Fibroblast of lung (primary cell): ENCODE results near the gene CMA1. TPM values are rescaled to one million over a fixed set of nuclear protein-coding genes. Genes with fewer than 3 reads are reported as not detected.
"Not testable (repeated sequence)": the region's sequence is repeated elsewhere in the genome, so short reads cannot be mapped to it uniquely, and the experiment has no call there.

ENCODE experiments used
- DNase-seq, 2 donors: peaks; one replicate each; pipeline versions ENCODE4 v3.0.0 to v3.0.0-alpha.2; 2010; ENCODE audit warnings: low read depth in 2 of 2
- H2AFZ ChIP-seq: 2 replicates; pipeline ENCODE4 v1.5.1; 2012; ENCODE audit warnings: low read length, control low read depth, inconsistent platforms
- H3K27ac ChIP-seq: 2 replicates; pipeline ENCODE4 v1.5.1; 2011; ENCODE audit warnings: low read length, control low read depth; ENCODE audit not compliant: insufficient read depth
- H3K27me3 ChIP-seq: 2 replicates; pipeline ENCODE4 v1.5.1; 2011; ENCODE audit warnings: mild to moderate bottlenecking, low read length; ENCODE audit not compliant: control insufficient read depth, insufficient read depth
- H3K36me3 ChIP-seq: 2 replicates; pipeline ENCODE4 v1.5.1; 2011; ENCODE audit warnings: low read length; ENCODE audit not compliant: control insufficient read depth, insufficient read depth
- H3K4me1 ChIP-seq: 2 replicates; pipeline ENCODE4 v1.5.1; 2011; ENCODE audit warnings: low read length; ENCODE audit not compliant: control insufficient read depth, insufficient read depth; ENCODE audit errors: extremely low read depth
- H3K4me2 ChIP-seq: 2 replicates; pipeline ENCODE4 v1.5.1; 2011; ENCODE audit warnings: low read length, control low read depth; ENCODE audit not compliant: insufficient read depth; ENCODE audit errors: extremely low read depth
- H3K4me3 ChIP-seq, 4 experiments: fragments of 200-600 bp in 1 of 4; sonication (generic) in 1 of 4; replicated peaks in 1 of 4; 2 replicates each; pipeline ENCODE4 v1.5.1; 2011 to 2016; ENCODE audit warnings: low read length in 4 of 4, low read depth in 3 of 4, mild to moderate bottlenecking in 3 of 4, control low read depth in 2 of 4, inconsistent platforms in 1 of 4, mixed read lengths in 1 of 4; ENCODE audit not compliant: insufficient read depth in 1 of 4; ENCODE audit errors: control extremely low read depth in 1 of 4
- H3K79me2 ChIP-seq: 2 replicates; pipeline ENCODE4 v1.5.1; 2012; ENCODE audit warnings: mild to moderate bottlenecking, low read length, inconsistent platforms; ENCODE audit not compliant: control insufficient read depth, insufficient read depth
- H3K9ac ChIP-seq: 2 replicates; pipeline ENCODE4 v1.5.1; 2011; ENCODE audit warnings: mild to moderate bottlenecking, low read length, control low read depth; ENCODE audit not compliant: insufficient read depth
- H3K9me3 ChIP-seq: 2 replicates; pipeline ENCODE4 v1.5.1; 2012; ENCODE audit warnings: low read depth, low read length; ENCODE audit not compliant: control insufficient read depth, insufficient read depth
- H4K20me1 ChIP-seq: 2 replicates; pipeline ENCODE4 v1.5.1; 2011; ENCODE audit warnings: low read length; ENCODE audit not compliant: control insufficient read depth, insufficient read depth; ENCODE audit errors: extremely low read depth
- EZH2 ChIP-seq: IDR thresholded peaks from 2 replicates; pipeline ENCODE4 v1.5.1; 2012; ENCODE audit warnings: low read length, control low read depth, mild to moderate bottlenecking; ENCODE audit errors: missing control alignments
- polyA plus RNA-seq, 2 donors: library from polyadenylated mRNA; depleted of rRNA in 1 of 2; stranded (reverse) in 1 of 2; unstranded in 1 of 2; fragments of >200 nt; gene quantifications; 2 replicates each; pipeline ENCODE4 v1.2.1, GENCODE V29; 2011 to 2012; ENCODE audit warnings: missing spikeins in 1 of 2
- total RNA-seq: library from RNA; depleted of rRNA; stranded (reverse); fragments of >200 nt; gene quantifications from 2 replicates; pipeline ENCODE4 v1.2.1, GENCODE V29; 2014
- TF ChIP-seq, protein P1 (sequence below), 2 donors: IDR thresholded peaks in 1 of 2; conservative IDR thresholded peaks in 1 of 2; 1 replicate in 1 of 2; 2 replicates in 1 of 2; pipeline ENCODE4 v1.5.1; 2011 to 2012; ENCODE audit warnings: low read length in 2 of 2, control low read depth in 1 of 2, inconsistent platforms in 1 of 2, low read depth in 1 of 2, mild to moderate bottlenecking in 1 of 2

The CMA1 gene
- total and polyA plus RNA-seq, 2 donors (not counting 1 experiment from before 2014, with no cell fraction given), result not detected

- H4K20me1 ChIP-seq, result no peaks in the 10 kb centered on the region
- no peak overlapping the region for H2AFZ ChIP-seq
- DNase-seq, result peak; percentile 27 to 42
- H3K9ac ChIP-seq, result no peak overlapping the region
- TF ChIP-seq EZH2, result no peak
- TF ChIP-seq, protein P1, sequence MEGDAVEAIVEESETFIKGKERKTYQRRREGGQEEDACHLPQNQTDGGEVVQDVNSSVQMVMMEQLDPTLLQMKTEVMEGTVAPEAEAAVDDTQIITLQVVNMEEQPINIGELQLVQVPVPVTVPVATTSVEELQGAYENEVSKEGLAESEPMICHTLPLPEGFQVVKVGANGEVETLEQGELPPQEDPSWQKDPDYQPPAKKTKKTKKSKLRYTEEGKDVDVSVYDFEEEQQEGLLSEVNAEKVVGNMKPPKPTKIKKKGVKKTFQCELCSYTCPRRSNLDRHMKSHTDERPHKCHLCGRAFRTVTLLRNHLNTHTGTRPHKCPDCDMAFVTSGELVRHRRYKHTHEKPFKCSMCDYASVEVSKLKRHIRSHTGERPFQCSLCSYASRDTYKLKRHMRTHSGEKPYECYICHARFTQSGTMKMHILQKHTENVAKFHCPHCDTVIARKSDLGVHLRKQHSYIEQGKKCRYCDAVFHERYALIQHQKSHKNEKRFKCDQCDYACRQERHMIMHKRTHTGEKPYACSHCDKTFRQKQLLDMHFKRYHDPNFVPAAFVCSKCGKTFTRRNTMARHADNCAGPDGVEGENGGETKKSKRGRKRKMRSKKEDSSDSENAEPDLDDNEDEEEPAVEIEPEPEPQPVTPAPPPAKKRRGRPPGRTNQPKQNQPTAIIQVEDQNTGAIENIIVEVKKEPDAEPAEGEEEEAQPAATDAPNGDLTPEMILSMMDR (conservative IDR thresholded peaks at IDR 0.05 in 1 of 2, IDR thresholded peaks at IDR 0.05 in 1 of 2; ENCODE audit: low read depth in 1 of 2, low read length in 2 of 2), result no peak
- no peaks in the 10 kb centered on the region for H3K4me1 ChIP-seq
- H3K9me3 ChIP-seq, result no peaks in the 10 kb centered on the region
- no peak overlapping the region for H3K4me3 ChIP-seq
- no peaks in the 10 kb centered on the region for H3K27me3 ChIP-seq
- H3K36me3 ChIP-seq, result no peaks in the 10 kb centered on the region
- no peak overlapping the region for H3K4me2 ChIP-seq
- H3K27ac ChIP-seq, result no peak overlapping the region
- H3K79me2 ChIP-seq, result no peaks in the 10 kb centered on the region
Measured at GRCh38 chr14:24483604-24484252, 24.3 kb downstream of the CMA1 start.

DNA sequence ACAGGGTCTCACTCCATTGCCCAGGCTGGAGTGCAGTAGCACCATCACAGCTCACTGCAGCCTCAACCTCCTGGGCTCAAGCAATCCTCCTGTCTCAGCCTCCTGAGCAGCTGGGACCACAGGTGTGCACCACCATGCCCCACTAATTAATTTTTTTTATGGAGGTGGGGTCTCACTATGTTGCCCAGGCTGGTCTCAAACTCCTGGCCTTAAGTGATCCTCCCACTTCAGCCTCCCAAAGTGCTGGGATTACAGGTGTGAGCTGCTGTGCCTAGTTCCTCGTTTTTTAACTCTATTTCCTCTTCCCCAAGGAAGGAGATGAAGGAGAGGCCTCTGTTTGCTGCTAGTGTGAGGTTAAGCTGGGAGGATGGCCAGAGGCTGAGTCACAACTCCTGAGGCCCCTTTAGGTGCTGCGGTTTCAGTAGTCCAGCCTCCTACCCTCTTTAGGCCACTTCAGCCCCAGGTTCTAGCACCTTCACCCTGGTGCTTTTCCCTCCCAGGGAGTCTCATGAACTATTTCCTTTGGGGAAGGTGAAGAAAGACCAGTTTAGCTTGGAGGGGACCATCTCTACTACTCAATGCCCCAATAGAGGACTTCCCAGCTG, 25.3 kb downstream of the CMA1 start:
- DNase-seq, result peak; percentile 26 to 34
- not testable (repeated sequence) for H3K9me3 ChIP-seq, H3K4me1 ChIP-seq, H3K9ac ChIP-seq, H3K27me3 ChIP-seq, H3K4me3 ChIP-seq, H3K36me3 ChIP-seq, H3K79me2 ChIP-seq, H4K20me1 ChIP-seq, H2AFZ ChIP-seq, H3K27ac ChIP-seq, H3K4me2 ChIP-seq

DNA sequence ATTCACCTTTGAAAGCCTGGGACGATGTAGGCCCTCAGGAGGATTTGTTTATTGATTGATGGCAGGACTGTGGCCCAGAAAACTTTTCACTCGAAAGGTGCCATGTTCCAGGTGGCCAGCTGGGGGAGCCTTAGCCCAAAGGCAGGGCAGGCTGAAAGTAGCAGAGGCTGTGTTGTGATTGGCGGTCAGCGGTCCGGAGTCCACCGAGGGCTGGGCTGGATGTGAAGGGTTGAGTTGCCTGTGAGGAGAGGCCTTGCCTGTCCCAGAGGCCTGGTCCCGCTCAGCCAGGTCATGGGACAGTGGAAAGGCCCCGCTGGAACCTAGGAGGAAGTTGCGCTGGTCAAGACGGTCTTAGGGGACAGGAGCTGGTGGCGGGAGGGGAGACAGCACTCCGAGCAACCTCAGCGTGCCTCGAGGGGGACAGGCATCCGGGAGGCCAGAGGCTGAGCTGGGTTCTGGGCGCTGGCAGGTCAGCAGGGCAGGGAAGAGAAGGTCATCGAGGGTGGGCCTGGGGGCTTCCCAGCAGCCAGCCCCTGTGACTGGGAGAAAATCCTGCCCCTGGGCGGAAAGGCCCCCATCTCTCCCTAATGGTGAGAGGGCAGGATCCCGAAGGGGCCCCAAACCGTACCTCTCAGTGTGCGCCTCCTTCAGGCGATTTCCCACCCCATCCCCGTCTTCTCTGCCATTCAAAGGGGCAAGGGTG, 26.3 kb downstream of the CMA1 start:
- Histone ChIP-seq H3K36me3 (no peaks in the 10 kb centered on the region), H3K27ac (no peak overlapping the region), H3K9ac (no peak overlapping the region), H3K4me3 (no peak overlapping the region), H4K20me1 (no peaks in the 10 kb centered on the region), H2AFZ (no peak overlapping the region), H3K4me1 (no peaks in the 10 kb centered on the region), H3K4me2 (no peak overlapping the region), H3K79me2 (no peaks in the 10 kb centered on the region), H3K27me3 (no peaks in the 10 kb centered on the region), H3K9me3 (no peaks in the 10 kb centered on the region)
- TF ChIP-seq, protein P1 (conservative IDR thresholded peaks at IDR 0.05 in 1 of 2, IDR thresholded peaks at IDR 0.05 in 1 of 2; ENCODE audit: low read depth in 1 of 2, low read length in 2 of 2), result peak; percentile 53 to 61
- TF ChIP-seq EZH2, result no peak
- DNase-seq, result no peak

GRCh38 chr14:24479999-24480398, 28.1 kb downstream of the CMA1 start:
- not testable (repeated sequence) for H3K36me3 ChIP-seq, H3K79me2 ChIP-seq, H3K4me3 ChIP-seq, DNase-seq, H3K9ac ChIP-seq, H4K20me1 ChIP-seq, H3K4me2 ChIP-seq, H3K27ac ChIP-seq, H3K4me1 ChIP-seq, H2AFZ ChIP-seq, H3K27me3 ChIP-seq, H3K9me3 ChIP-seq
